IMR-90 (cell line): ENCODE data around the gene PJA2. TPM values are rescaled to one million over a fixed set of nuclear protein-coding genes. Genes with fewer than 3 reads are reported as not detected.

Experiments used
- ATAC-seq: fragments of 200-7000 bp; cut with Tn5 transposase; 2 replicates; pipeline ENCODE4 v1.9.1; 2020; ENCODE audit warnings: low read depth, mild to moderate bottlenecking, moderate library complexity
- BruUV-seq: library from RNA; stranded (reverse); fragments of 400-500 nt; replicated peaks from 2 replicates; lab custom pipeline; 2021; lab: Mats Ljungman, UMichigan
- CTCF ChIA-PET: fragments of 300-600 bp; formaldehyde crosslinking; extraction: SDS; loops from one replicate; lab custom pipeline; 2021; ENCODE audit warnings: antibody characterized with exemption; lab: Yijun Ruan, JAX
- POLR2A ChIA-PET: fragments of 300-600 bp; sonication (Branson Sonifier 250); formaldehyde crosslinking; loops from one replicate; lab custom pipeline; 2022; ENCODE audit warnings: antibody characterized with exemption; ENCODE audit not compliant: unreplicated experiment; lab: Charles Lee
- DNase-seq: peaks from one replicate; pipeline ENCODE4 v3.0.0; 2013
- H2AFZ ChIP-seq: replicated peaks from 2 replicates; pipeline ENCODE3; 2013; ENCODE audit warnings: low read length, mild to moderate bottlenecking; ENCODE audit not compliant: poor library complexity
- H2AK5ac ChIP-seq: 2 replicates; pipeline ENCODE4 v1.6.1; 2013; ENCODE audit warnings: low read depth, low read length, inconsistent platforms
- H2AK9ac ChIP-seq: replicated peaks from 2 replicates; pipeline ENCODE3; 2013; ENCODE audit warnings: mild to moderate bottlenecking, low read depth, low read length, moderate library complexity; ENCODE audit not compliant: poor library complexity
- H2BK120ac ChIP-seq: 2 replicates; pipeline ENCODE4 v1.6.1; 2013; ENCODE audit warnings: low read depth, low read length, inconsistent platforms
- H2BK15ac ChIP-seq: 3 replicates; pipeline ENCODE4 v1.6.1; 2013; ENCODE audit warnings: low read depth, low read length, inconsistent platforms
- H2BK20ac ChIP-seq: 2 replicates; pipeline ENCODE4 v1.6.1; 2013; ENCODE audit warnings: low read depth, mild to moderate bottlenecking, inconsistent platforms, low read length, moderate library complexity
- H2BK5ac ChIP-seq: 2 replicates; pipeline ENCODE4 v1.6.1; 2013; ENCODE audit warnings: mild to moderate bottlenecking, low read depth, low read length, inconsistent platforms; ENCODE audit not compliant: poor library complexity, severe bottlenecking
- H3K14ac ChIP-seq: replicated peaks from 2 replicates; pipeline ENCODE4 v1.6.1; 2013; ENCODE audit warnings: low read depth, low read length, inconsistent platforms
- H3K18ac ChIP-seq: 2 replicates; pipeline ENCODE4 v1.6.1; 2013; ENCODE audit warnings: low read depth, low read length, control low read depth
- H3K23ac ChIP-seq: 2 replicates; pipeline ENCODE4 v1.6.1; 2013; ENCODE audit warnings: low read depth, low read length, inconsistent platforms
- H3K27ac ChIP-seq: 2 replicates; pipeline ENCODE4 v1.5.1; 2013; ENCODE audit warnings: mild to moderate bottlenecking, control low read depth, low read length; ENCODE audit not compliant: insufficient read depth
- H3K27me3 ChIP-seq: 2 replicates; pipeline ENCODE4 v1.6.1; 2013; ENCODE audit warnings: low read length; ENCODE audit not compliant: control insufficient read depth, insufficient read depth
- H3K36me3 ChIP-seq: 2 replicates; pipeline ENCODE4 v1.6.1; 2013; ENCODE audit warnings: low read length, mixed read lengths; ENCODE audit not compliant: control insufficient read depth, insufficient read depth
- H3K4ac ChIP-seq: 2 replicates; pipeline ENCODE4 v1.6.1; 2013; ENCODE audit warnings: low read depth, low read length, inconsistent platforms
- H3K4me1 ChIP-seq: 2 replicates; pipeline ENCODE4 v1.6.1; 2013; ENCODE audit warnings: low read length, mixed read lengths; ENCODE audit not compliant: control insufficient read depth, insufficient read depth
- H3K4me2 ChIP-seq: 2 replicates; pipeline ENCODE4 v1.6.1; 2013; ENCODE audit warnings: low read depth, mild to moderate bottlenecking, control low read depth, low read length, moderate library complexity
- H3K4me3 ChIP-seq: 2 replicates; pipeline ENCODE4 v1.5.1; 2013; ENCODE audit warnings: low read depth, mild to moderate bottlenecking, control low read depth, low read length, moderate library complexity; ENCODE audit not compliant: insufficient read depth
- H3K56ac ChIP-seq: 2 replicates; pipeline ENCODE4 v1.6.1; 2013; ENCODE audit warnings: low read length, inconsistent platforms; ENCODE audit not compliant: insufficient read depth; ENCODE audit errors: extremely low read depth
- H3K79me1 ChIP-seq, 2 experiments: 2 replicates each; pipeline ENCODE4 v1.6.1; 2013; ENCODE audit warnings: low read length in 2 of 2, inconsistent platforms in 1 of 2, low read depth in 1 of 2
- H3K9ac ChIP-seq: 2 replicates; pipeline ENCODE4 v1.6.1; 2013; ENCODE audit warnings: low read depth, low read length, control low read depth
- H3K9me1 ChIP-seq: 2 replicates; pipeline ENCODE4 v1.6.1; 2013; ENCODE audit warnings: low read length, inconsistent platforms; ENCODE audit not compliant: insufficient read depth
- H3K9me3 ChIP-seq: 2 replicates; pipeline ENCODE4 v1.6.1; 2013; ENCODE audit warnings: low read length; ENCODE audit not compliant: control insufficient read depth, insufficient read depth
- H4K20me1 ChIP-seq: 2 replicates; pipeline ENCODE4 v1.6.1; 2013; ENCODE audit warnings: low read length, inconsistent platforms; ENCODE audit not compliant: insufficient read depth
- H4K5ac ChIP-seq: 2 replicates; pipeline ENCODE4 v1.6.1; 2013; ENCODE audit warnings: mild to moderate bottlenecking, low read depth, low read length, control low read depth
- H4K8ac ChIP-seq, 2 experiments: 2 replicates each; pipeline ENCODE4 v1.6.1; 2013; ENCODE audit warnings: low read depth in 2 of 2, low read length in 2 of 2, control low read depth in 1 of 2, inconsistent platforms in 1 of 2
- H4K91ac ChIP-seq: 2 replicates; pipeline ENCODE4 v1.6.1; 2013; ENCODE audit warnings: low read depth, low read length, inconsistent platforms; ENCODE audit not compliant: insufficient read depth
- BHLHE40 ChIP-seq: fragments of 150-350 bp; IDR thresholded peaks from 2 replicates; pipeline ENCODE4 v1.6.1; 2016; ENCODE audit warnings: mild to moderate bottlenecking, low read depth, low read length
- CEBPB ChIP-seq: IDR thresholded peaks from 2 replicates; pipeline ENCODE4 v1.6.1; 2012; ENCODE audit warnings: low read depth, low read length, improper control_type of control experiment
- CHD1 ChIP-seq: IDR thresholded peaks from 2 replicates; pipeline ENCODE4 v1.6.1; 2012; ENCODE audit warnings: low read depth, low read length, improper control_type of control experiment
- CTCF ChIP-seq: conservative IDR thresholded peaks from 2 replicates; pipeline ENCODE4 v1.5.1; 2012; ENCODE audit warnings: mild to moderate bottlenecking, low read depth, low read length, improper control_type of control experiment
- ELK1 ChIP-seq: fragments of 150-350 bp; IDR thresholded peaks from 2 replicates; pipeline ENCODE4 v1.6.1; 2016; ENCODE audit warnings: low read depth, mild to moderate bottlenecking, low read length, moderate library complexity, borderline replicate concordance
- FOS ChIP-seq: fragments of 150-350 bp; IDR thresholded peaks from 2 replicates; pipeline ENCODE4 v1.6.1; 2016; ENCODE audit warnings: low read depth, low read length
- MAZ ChIP-seq: IDR thresholded peaks from 2 replicates; pipeline ENCODE4 v1.6.1; 2012; ENCODE audit warnings: low read depth, mild to moderate bottlenecking, low read length, improper control_type of control experiment, moderate library complexity, borderline replicate concordance
- MXI1 ChIP-seq: IDR thresholded peaks from 2 replicates; pipeline ENCODE4 v1.6.1; 2012; ENCODE audit warnings: low read depth, mild to moderate bottlenecking, low read length, moderate library complexity, borderline replicate concordance
- NFE2L2 ChIP-seq: fragments of 150-350 bp; IDR thresholded peaks from 2 replicates; pipeline ENCODE4 v1.6.1; 2016; ENCODE audit warnings: low read depth, mild to moderate bottlenecking, low read length
- POLR2A ChIP-seq: IDR thresholded peaks from 2 replicates; pipeline ENCODE4 v1.6.1; 2012; ENCODE audit warnings: mild to moderate bottlenecking, low read depth, low read length
- RAD21 ChIP-seq: IDR thresholded peaks from 2 replicates; pipeline ENCODE4 v1.6.1; 2012; ENCODE audit warnings: low read length, improper control_type of control experiment
- RFX5 ChIP-seq: IDR thresholded peaks from 2 replicates; pipeline ENCODE4 v1.8.0; 2012; ENCODE audit warnings: low read depth, mild to moderate bottlenecking, low read length, moderate library complexity
- SMC3 ChIP-seq: fragments of 150-350 bp; IDR thresholded peaks from 2 replicates; pipeline ENCODE4 v1.6.1; 2016; ENCODE audit warnings: low read depth, mild to moderate bottlenecking, antibody characterized with exemption, low read length, moderate library complexity
- USF2 ChIP-seq: fragments of 150-350 bp; IDR thresholded peaks from 2 replicates; pipeline ENCODE4 v1.6.1; 2017; ENCODE audit warnings: mild to moderate bottlenecking, antibody characterized with exemption, low read length, low read depth
- WGBS, 2 experiments: methylation state at CpG; one replicate each; pipeline versions ENCODE4 v1.1.5 to v1.1.7; 2013; ENCODE audit warnings: missing lambda C conversion rate in 2 of 2; ENCODE audit not compliant: insufficient read length in 1 of 2; ENCODE audit errors: extremely low coverage in 2 of 2; 5-methylcytosine and 5-hydroxymethylcytosine counted together
- dilution Hi-C: fragments of 300-500 bp; cut with HindIII; formaldehyde crosslinking; loops from one replicate; pipeline ENCODE4 v1.14.3; 2018; ENCODE audit warnings: low sequenced_read_pairs; ENCODE audit not compliant: unreplicated experiment
- in situ Hi-C: fragments of 300-500 bp; cut with MboI; formaldehyde crosslinking; loops from 3 replicates; pipeline ENCODE4 v1.14.3; 2019; ENCODE audit warnings: low sequenced_read_pairs, inconsistent platforms, mixed read lengths
- intact Hi-C: fragments of 100-400 bp; cut with micrococcal nuclease; formaldehyde crosslinking; loops from 2 replicates; pipeline ENCODE4 v1.10.0; 2022
- polyA plus RNA-seq, 3 experiments: library from polyadenylated mRNA; depleted of rRNA; stranded (reverse); fragments of >200 nt; gene quantifications; 2 replicates each; pipeline ENCODE4 v1.2.3, GENCODE V29; 2012; ENCODE audit warnings: low replicate concordance in 1 of 3
- total RNA-seq: library from RNA; depleted of rRNA; stranded (reverse); fragments of >200 nt; gene quantifications from 2 replicates; pipeline ENCODE4 v1.2.3, GENCODE V29; 2012

Gene PJA2
- total and polyA plus RNA-seq, 2 of the 4 experiments (the other 2 are of a cell fraction): 42.3 to 70.6 TPM

GRCh38 chr5:109403469-109403868, 6.3 kb downstream of the PJA2 start:
- no peaks in the 10 kb centered on the region for H3K4me1 ChIP-seq
- WGBS, 2 experiments: no CpG with 5 or more reads among the region's 5 CpGs
- TF ChIP-seq RAD21: no peak
- no peak for TF ChIP-seq USF2
- no peak for TF ChIP-seq CTCF
- no peak for TF ChIP-seq FOS
- no peak for TF ChIP-seq CEBPB
- TF ChIP-seq BHLHE40: no peak
- TF ChIP-seq RFX5: no peak
- no peak for TF ChIP-seq MAZ
- no peak for TF ChIP-seq CHD1
- no peak for TF ChIP-seq NFE2L2
- TF ChIP-seq ELK1: no peak
- TF ChIP-seq POLR2A: no peak
- TF ChIP-seq MXI1: no peak
- no peak for TF ChIP-seq SMC3
- no peak overlapping the region for H4K5ac ChIP-seq
- H2AFZ ChIP-seq: no peak overlapping the region
- no peak overlapping the region for H4K91ac ChIP-seq
- ChIA-PET POLR2A (no interaction called here), CTCF (no interaction called here)
- DNase-seq (no peak), ATAC-seq (no peak)
- H2BK120ac ChIP-seq: no peak overlapping the region
- H3K27me3 ChIP-seq: no peaks in the 10 kb centered on the region
- H4K20me1 ChIP-seq: peaks cover 77% of the 10 kb centered on the region
- no peak overlapping the region for H3K56ac ChIP-seq
- H3K4ac ChIP-seq: no peak overlapping the region
- in situ Hi-C loops: no loop called here
- no peak overlapping the region for H3K4me2 ChIP-seq
- H3K36me3 ChIP-seq: peaks cover 3% of the 10 kb centered on the region
- no TSS peak for BruUV-seq
- H2AK5ac ChIP-seq: no peak overlapping the region
- no peak overlapping the region for H3K18ac ChIP-seq
- H3K14ac ChIP-seq: no peak overlapping the region
- no peak overlapping the region for H3K9ac ChIP-seq
- no peak overlapping the region for H2AK9ac ChIP-seq
- H2BK5ac ChIP-seq: no peak overlapping the region
- H3K9me3 ChIP-seq: no peaks in the 10 kb centered on the region; the same call in 1 of the 2 replicates
- peaks cover 7% of the 10 kb centered on the region; the same call in 1 of the 2 replicates for H3K9me1 ChIP-seq
- no peak overlapping the region for H4K8ac ChIP-seq
- no peak overlapping the region for H3K27ac ChIP-seq
- dilution Hi-C loops: no loop called here
- intact Hi-C loops: no loop called here
- no peak overlapping the region for H2BK20ac ChIP-seq
- no peak overlapping the region for H3K4me3 ChIP-seq
- peaks cover 0 to 22% of the 10 kb centered on the region in 2 experiments; a peak in 2 of 4 replicates for H3K79me1 ChIP-seq
- no peak overlapping the region for H3K23ac ChIP-seq
- no peak overlapping the region for H2BK15ac ChIP-seq
